NCI-H524 treated with DMSO at 0.1 percent for 48 hours (cell line): ENCODE measurements around the gene ZC2HC1B.
"Not testable (repeated sequence)": the region's sequence is repeated elsewhere in the genome, so short reads cannot be mapped to it uniquely, and the experiment has no call there.

Experiments used
- DNase-seq: peaks from one replicate; lab custom pipeline; 2025; lab: John Stamatoyannopoulos, UW

The ZC2HC1B gene

DNA sequence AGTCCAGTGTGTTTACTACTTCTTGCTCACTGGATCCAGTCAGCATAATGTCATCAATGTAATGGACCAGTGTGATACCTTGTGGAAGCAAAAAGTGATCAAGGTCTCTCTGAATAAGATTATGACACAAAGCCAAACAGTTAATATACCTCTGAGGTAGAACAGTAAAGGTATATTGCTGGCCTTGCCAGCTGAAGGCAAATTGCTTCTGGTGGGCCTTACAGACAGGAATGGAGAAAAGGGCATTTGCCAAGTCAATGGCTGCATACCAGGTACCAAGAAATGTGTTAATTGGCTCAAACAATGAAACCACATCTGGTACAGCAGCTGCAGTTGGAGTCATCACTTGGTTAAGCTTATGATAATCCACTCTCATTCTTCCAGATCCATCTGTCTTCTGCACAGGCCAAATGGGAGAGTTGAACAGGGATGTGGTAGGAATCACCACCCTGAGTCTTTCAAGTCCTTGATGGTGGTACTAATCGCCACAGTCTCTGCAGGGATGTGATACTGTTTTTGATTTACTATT lies 7.0 kb downstream of the ZC2HC1B start:
- peak; percentile 81 for DNase-seq

DNA sequence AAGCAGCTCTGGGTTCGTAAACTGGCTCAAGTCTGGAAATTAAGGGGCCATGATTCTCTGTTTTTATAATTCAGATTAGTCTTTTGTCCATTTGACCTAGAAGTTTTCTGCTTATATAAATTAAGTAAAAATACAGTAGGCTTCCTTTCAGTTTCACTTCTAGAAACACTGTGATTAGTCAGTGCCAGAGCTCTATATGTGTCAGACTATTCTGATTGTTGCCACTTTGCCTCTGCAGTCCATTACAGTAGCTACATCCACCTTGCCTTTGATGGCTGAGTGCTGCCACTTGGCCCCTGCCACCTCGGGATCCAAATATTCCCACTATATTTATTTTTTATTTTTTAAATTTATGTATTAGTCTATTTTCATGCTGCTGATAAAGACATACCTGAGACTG lies 7.9 kb downstream of the ZC2HC1B start:
- no peak for DNase-seq

DNA sequence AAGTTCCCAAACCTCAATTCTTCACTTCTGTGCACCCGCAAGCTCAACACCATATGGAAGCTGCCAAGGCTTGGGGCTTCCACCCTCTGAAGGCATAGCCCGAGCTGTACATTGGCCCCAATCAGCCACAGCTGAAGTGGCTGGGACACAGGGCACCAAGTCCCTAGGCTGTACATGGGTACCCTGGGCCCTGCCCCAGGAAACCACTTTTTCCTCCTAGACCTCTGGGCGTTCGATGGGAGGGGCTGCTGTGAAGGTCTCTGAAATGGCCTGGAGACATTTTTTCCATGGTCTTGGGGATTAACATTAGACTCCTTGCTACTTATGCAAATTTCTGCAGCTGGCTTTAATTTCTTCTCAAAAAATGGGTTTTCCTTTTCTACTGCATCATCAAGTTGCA lies 9.3 kb downstream of the ZC2HC1B start:
- not testable (repeated sequence) for DNase-seq

DNA sequence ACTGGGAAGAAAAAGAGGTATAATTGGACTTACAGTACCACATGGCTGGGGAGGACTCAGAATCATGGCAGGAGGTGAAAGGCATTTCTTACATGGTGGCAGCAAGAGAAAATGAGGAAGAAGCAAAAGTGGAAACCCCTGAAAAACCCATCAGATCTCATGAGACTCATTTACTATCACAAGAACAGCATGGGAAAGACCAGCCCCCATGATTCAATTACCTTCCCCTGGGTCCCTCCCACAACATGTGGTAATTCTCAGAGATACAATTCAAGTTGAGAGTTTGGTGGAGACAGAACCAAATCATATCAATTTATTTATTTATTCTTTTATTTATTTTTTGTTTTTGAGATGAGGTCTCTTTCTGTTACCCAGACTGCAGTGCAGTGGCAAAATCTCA lies 10.2 kb downstream of the ZC2HC1B start:
- DNase-seq: not testable (repeated sequence)

DNA sequence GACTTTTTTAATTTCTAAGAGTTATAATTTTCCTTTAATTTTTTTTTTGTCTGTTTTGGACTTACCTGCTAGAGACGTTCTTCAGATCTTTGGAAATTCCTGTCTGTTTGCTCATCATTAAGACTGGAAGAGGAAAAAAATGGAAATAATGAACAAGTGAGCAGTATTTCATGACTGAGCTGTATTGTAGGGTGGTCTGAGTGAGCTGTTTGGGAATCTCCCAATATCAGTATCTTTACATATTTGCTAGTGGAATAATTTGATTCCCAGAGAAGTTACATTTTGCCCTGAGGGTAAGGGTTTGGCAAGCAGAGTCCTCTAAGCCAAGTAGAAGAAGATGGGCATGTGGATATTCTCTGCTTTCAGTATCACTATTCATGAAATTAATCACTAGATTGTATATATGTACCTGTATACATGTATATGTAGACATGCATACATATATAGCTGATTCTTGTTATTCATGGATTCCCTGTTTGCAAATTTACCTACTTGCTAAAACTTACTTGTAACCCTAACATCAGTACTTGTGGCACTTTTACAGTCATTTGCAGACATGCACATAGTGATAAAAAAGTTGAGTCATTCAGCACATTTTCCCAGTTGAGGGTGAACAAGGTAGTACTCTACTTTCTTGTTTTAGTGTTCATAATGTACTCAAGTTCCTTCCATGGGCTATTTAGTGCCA lies 13.5 kb downstream of the ZC2HC1B start:
- no peak for DNase-seq

DNA sequence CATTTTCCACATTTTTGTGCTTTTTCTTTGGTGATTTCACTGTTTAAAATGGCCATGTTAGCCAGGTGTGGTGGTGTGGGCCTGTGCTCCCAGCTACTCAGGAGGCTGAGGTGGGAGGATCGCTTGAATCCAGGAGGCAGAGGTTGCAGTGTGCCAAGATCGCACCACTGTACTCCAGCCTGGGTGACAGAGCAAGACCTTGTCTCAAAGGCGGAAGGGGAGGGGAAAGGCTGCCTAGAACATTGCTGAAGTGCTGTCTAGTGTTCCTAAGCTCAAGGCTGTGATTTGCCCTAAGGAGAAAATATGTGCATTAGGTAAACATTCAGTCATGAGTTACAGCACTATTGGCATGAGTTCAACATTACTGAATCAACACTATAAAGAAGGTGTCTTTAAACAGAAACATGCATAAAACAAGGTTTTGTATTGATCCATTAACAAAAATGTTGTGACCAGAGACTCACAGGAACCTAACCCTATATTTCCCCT lies 14.0 kb downstream of the ZC2HC1B start:
- DNase-seq: no peak

DNA sequence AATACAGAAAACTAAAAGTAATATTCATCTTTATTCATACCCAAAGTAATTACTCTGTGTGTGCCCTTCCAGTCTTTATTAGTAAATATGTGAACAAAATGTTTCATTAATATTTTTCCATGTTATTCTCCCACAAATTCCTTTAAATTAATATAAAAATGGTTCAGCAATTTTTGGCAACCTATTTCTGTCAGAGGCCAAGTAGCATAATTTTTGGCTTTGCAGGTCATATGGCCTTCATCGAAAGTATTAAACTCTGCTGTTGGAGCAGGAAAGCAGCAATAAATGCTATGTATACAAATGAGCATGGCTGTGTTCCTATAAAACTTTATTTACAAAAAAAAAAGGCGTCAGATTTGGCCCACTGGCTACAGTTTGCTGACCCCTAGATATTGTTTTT lies 16.1 kb downstream of the ZC2HC1B start:
- DNase-seq: no peak

DNA sequence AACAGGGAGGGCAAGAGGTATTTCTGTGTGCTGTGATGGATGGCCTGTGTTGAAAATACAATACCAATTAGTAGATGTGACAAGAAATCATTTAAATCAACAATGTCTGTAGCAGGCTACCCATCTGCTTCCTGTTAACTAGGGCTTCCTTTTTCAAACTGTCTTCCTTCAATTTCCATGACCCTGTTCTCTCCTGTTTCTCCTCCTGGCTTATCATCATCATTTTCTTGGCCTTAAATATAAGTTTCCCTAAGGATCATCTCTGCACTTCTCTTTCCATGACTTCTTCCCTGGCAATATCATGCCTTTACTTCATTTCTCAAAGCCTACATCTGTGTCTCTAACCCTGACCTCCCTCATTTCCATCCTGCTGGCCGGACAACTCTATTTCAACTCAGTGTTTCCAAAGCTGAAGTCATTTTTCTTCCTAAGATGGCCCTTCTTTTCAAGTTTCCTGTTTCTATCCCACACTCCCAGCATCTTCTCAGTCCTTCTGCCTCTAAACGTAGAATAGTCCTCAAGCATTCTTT lies 18.2 kb downstream of the ZC2HC1B start:
- no peak for DNase-seq

DNA sequence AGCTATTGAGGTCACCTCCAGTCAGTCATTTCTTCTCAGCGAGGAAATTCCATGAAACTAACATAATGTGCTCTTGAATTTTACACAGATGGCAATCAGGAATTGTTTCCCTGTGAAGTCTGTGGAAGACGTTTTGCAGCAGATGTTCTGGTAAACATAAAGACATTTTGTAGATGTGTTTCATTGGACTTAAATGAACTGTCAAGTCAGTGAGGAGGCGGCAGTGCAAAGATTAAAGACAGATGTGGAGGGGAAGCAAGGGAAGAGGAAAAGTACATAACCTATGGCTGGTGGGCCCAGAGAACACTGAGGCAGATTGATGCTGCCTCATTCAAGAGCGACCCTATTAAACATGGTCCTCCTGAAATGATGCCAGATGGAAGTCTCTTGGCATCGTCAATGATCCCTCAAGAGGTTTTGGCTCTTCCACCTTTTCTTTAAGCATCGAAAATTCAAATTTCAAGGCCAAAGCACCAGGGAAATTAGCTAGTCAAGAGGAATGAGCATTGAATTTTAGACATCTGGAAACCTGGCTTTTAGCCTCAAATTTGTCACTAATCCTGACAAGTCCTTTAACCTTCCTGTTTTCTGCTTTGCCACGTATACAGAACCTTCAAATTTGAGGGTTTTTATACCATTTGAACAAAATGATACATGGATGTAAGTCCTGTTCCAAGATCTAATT lies 20.1 kb downstream of the ZC2HC1B start:
- DNase-seq: peak; percentile 35

DNA sequence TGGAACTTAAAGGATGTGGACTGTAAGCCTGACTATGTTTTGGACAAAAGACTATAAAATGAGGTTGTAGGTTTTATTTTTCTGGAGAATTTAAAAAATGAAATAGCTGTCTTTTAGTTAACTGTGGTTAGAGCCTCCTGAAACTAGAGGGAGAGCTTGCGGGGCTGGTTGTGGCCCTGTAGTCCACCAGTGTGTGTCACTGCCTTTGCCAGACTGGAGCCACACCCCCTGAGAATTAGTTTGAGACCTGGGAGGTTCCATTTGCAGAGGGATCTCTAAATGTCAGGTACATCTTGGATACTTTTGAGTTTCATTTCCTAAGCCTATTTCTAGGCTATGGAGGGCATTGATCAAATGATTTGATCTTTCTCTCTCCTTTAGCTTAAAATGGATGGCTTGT lies 20.8 kb downstream of the ZC2HC1B start:
- no peak for DNase-seq

DNA sequence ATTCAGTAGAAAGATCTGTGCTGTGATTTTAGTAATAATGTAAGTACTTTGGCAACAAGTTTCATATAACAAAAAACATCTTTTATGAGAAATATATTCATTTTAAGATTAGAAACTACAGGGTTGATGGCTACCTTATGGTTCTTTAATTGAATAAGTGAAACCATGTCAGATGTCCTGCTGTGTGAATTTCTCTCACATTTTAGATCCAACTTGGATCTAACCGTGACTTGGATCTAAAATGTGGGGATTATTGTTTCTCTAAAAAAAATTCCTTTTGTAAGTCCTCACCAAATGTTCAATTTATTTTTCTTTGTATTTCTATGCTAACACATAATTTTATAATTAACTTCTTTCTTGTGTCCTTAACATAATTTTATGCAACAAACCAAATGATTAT lies 30.4 kb downstream of the ZC2HC1B start:
- DNase-seq: no peak

DNA sequence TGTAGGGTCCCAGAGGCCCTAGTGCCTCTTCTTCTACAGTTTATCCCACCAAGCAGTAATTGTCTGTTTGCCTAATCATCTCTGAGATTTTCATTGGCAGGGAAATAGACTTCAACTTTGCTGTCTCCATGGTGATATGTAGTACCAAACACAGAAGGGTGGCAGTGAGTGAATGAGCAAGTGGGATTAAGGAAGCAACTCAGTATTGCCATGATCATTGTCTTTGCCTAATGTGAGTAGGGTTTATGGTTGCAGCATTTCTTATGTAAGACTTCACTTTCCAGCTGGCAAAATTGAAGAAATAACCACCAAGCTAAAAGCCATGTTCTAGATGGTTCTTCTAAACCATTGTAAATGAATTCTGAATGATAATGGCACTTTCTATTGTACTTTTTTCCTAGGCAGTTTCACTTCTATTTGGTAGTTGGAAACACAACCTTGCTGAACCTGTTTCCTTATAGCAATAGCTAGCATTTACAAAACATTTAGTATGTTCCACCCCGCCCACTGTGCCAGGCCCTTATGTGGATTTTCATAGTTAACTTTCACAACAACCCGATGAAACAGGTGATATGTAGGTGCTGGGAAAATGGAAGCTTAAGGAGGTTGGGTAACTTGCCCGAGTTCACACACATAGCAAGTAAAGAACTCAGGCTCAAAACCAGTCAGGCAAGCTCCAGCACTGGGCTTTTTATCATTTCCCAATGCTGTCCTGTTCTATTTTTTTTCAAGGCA lies 32.0 kb downstream of the ZC2HC1B start:
- DNase-seq: no peak

DNA sequence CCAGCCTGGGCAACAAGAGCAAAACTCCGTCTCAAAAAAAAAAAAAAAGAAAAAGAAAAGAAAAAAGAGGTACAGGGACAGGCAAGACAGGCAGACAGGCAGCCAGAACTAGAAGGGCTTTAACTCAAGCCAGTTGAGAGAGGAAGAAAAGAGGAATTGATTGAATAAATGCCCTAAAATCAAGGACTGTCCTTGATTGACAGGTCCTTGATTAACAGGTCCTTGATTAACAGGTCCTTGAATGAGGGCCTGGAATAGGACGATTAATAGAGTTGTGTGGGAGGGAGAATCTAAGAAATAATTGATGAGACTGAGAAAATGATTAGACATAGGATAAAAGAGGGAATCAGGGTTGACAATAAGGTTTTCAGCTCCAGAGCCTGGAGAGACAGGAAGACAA lies 36.1 kb downstream of the ZC2HC1B start:
- no peak for DNase-seq

DNA sequence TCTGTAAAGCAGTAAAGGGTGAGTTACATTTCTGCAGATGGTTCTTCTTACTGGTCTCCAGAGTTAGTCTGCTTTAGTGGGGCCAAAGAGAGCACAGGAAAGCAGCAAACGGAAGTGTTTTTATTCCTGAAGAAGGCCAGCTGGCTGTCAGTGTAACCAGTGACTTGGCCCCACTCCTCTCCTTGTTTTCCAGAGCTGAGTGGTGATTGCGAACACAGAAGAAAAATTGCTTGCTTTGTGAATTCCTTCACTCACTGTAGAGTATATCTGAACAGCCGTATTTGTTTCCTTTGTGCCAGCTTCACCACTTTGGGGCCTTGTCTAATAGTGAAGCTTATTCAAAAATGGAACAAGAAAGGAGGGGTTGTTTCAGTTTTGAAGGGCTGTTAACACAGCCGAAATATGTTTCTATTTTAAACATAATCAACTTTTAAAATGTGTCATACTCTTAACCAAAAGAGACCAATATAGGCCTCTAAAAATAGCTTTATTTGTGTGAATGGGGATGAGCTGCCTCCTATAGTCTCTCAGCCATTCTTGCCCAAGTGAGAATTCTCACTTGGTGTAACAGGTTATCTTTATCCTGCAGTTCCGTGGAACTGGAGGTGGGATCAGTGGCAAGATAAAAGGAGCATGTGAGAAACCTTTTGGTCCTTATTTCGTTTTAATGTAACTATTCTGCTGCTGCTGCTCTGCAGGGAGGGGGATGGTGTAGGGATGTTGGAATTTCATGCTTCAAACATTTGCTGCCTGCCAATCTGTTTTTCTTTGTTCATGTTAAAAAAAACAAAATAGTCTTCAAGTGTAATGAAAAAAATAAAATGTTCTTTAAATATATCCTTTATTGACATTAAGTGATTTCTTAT lies 37.8 kb downstream of the ZC2HC1B start:
- no peak for DNase-seq

DNA sequence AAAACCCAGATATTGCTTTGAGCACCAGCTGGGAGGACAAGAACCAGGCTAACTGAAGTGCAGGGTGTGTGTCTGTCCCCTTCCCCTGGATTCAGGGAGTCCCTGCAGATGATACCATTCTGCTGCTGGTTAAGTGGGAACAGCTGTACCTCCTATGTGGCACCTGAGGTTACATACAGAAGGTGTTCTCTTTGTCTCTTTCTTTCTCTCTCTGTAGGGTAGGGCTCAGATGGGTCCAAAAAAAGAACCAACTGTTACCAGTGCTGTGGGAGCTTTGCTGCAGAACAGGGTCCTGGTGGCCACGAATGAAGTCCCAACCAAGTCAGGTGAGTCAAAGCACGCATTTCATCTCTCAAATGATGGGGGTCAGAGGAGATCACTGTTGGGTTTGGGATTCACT lies 38.6 kb downstream of the ZC2HC1B start:
- no peak for DNase-seq

DNA sequence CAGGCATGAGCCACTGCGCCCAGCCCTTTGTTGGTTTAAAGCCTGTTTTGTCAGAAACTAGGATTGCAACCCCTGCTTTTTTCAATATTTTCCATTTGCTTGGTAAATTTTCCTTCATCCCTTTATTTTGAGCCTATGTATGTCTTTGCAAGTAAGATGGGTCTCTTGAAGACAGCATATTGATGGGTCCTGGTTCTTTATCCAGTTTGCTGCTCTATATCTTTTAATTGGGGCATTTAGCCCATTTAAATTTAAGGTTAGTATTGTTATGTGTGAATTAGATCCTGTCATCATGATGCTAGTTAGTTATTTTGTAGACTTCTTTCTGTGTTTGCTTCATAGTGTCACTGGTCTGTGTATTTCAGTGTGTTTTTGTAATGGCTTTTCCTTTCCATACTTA lies 46.8 kb downstream of the ZC2HC1B start:
- no peak for DNase-seq

DNA sequence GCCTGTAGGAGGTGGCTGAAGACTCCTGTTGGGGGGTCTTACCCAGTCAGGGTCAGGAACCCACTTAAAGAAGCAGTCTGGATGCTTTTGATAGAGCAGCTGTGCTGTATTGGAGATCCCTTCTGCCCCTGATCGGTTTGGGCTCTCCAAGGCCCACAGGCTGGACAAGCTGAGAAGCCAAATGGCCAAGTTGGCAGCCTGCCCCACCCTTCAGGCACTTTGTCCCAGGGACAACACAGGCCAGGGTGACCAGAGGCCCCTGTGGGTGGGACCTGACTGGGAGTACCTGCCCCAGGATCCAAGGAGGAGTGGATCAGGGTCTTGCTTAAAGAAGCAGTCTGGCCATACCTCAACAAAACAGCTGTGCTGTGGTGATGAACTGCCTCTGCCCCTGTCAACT lies 48.4 kb downstream of the ZC2HC1B start:
- no peak for DNase-seq

DNA sequence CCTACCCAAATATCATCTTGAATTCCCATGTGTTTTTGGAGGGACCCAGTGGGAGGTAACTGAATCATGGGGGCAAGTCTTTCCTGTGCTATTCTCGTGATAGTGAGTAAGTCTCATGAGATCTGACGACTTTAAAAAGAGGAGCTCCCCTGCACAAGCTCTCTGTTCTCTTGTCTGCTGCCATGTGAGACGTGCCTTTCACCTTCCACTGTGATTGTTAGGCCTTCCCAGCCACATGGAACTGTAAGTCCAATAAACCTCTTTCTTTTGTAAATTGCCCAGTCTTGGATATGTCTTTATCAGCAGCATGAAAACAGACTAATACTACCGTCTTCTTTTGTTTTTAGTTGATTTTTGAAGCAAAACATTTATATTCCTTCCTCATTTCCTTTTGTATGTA lies 52.8 kb downstream of the ZC2HC1B start:
- DNase-seq: not testable (repeated sequence)

DNA sequence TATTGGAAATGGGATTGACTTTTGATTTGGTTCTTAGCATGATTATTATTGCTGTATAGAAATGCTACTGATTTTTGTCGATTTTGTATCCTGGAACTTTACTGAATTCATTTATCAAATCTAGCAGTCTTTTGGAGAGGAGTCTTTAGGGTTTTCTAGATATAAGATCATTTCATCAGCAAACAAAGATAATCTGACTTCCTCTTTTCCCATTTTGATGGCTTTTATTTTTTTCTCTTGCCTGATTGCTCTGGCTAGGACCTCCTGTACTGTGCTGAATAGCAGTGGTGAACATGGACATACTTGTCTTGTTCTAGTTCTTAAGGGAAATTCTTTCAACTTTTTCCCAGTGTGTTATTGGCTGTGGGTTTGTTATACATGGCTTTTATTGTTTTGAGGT lies 64.6 kb downstream of the ZC2HC1B start:
- DNase-seq: no peak

DNA sequence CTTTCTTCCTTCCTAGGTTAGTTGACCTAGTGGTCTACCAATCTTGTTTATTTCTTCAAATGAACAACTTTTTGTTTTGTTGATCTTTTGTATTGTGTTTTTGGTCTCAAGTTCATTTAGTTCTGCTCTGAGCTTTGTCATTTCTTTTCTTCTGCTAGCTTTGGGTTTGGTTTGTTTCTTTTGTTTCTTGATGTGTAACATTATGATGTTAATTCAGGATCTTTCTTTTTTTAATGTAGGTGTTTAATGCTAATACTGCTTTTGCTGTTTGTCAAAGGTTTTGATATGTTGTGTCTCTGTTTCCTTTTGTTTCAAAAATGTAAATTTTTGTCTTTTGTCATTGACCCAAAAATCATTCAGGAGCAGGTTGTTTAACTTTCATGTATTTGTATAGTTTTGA lies 65.7 kb downstream of the ZC2HC1B start:
- DNase-seq: no peak

DNA sequence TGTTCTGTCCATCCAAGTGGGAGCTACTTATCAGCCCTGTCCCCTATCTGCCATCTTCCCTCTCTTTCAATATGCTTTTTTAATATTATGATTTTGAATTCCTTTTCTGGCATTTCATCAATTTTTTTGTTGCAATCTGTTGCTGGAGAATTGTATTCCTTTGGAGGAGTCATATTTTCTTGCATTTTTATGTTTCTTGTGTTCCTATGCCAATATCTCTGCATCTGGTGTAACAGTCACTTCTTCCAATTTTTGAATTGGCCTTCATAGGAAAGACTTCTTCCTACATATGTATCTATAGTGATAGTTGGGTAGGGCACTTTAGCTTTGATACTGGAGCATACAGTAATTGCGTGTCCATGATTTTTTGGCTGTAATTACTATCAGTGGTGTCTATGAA lies 70.1 kb downstream of the ZC2HC1B start:
- no peak for DNase-seq

DNA sequence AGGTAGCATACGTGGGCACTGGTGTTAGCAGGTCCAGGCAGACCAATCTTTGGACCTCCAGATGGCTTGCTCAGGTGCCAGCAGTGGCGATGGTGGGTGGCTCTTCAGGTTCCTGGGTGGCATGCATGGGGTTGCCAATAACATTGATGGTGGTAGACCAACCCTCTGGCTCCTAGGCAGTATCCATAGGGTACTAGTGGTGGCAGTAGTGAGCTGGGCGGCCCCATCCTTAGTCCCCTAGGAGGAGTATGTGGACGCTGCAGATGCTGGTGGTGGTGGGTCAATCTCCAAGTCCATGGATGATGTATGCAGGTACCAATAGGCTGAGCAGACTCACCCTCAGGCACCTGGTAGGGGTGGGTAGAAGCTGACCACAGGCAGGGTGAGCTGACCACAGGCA lies 70.6 kb downstream of the ZC2HC1B start:
- DNase-seq: no peak
